Keratinocyte (primary cell): Measurements from ENCODE around the gene OTX2. TPM values are rescaled to one million over a fixed set of nuclear protein-coding genes. Genes with fewer than 3 reads are reported as not detected.

Experiments used
- DNase-seq: peaks from one replicate; pipeline ENCODE4 v3.0.0-alpha.2; 2011; ENCODE audit warnings: low read depth, missing footprints, low spot score
- FAIRE-seq: peaks from 2 replicates; lab custom pipeline; 2011; peaks lifted over from hg19 to GRCh38; lab: Jason Lieb, UNC
- H2AFZ ChIP-seq: 2 replicates; pipeline ENCODE4 v1.6.0; 2012; ENCODE audit warnings: low read length, control low read depth, inconsistent platforms; ENCODE audit not compliant: control insufficient read depth
- H3K27ac ChIP-seq: 2 replicates; pipeline ENCODE4 v1.5.1; 2011; ENCODE audit warnings: low read length; ENCODE audit not compliant: control insufficient read depth, insufficient read depth
- H3K27me3 ChIP-seq: 3 replicates; pipeline ENCODE4 v1.6.0; 2011; ENCODE audit warnings: low read length; ENCODE audit not compliant: control insufficient read depth, insufficient read depth; ENCODE audit errors: extremely low read depth
- H3K36me3 ChIP-seq, 2 experiments: 2 replicates in 1 of 2; 3 replicates in 1 of 2; pipeline ENCODE4 v1.5.1; 2011; ENCODE audit warnings: low read length in 2 of 2, mild to moderate bottlenecking in 1 of 2; ENCODE audit not compliant: control insufficient read depth in 2 of 2, insufficient read depth in 2 of 2; ENCODE audit errors: extremely low read depth in 1 of 2
- H3K4me1 ChIP-seq: 3 replicates; pipeline ENCODE4 v1.5.1; 2011; ENCODE audit warnings: low read length; ENCODE audit not compliant: control insufficient read depth, insufficient read depth; ENCODE audit errors: extremely low read depth
- H3K4me2 ChIP-seq: 3 replicates; pipeline ENCODE4 v1.6.0; 2011; ENCODE audit warnings: low read depth, low read length; ENCODE audit not compliant: control insufficient read depth, insufficient read depth; ENCODE audit errors: extremely low read depth
- H3K4me3 ChIP-seq, 3 experiments: fragments of 200-600 bp in 1 of 3; sonication (generic) in 1 of 3; 2 replicates in 2 of 3; 3 replicates in 1 of 3; pipeline ENCODE4 v1.5.1; 2011 to 2016; ENCODE audit warnings: low read length in 3 of 3, mild to moderate bottlenecking in 3 of 3, control low read depth in 2 of 3, inconsistent platforms in 1 of 3, low read depth in 1 of 3, mixed read lengths in 1 of 3, mixed run types in 1 of 3, moderate library complexity in 1 of 3; ENCODE audit not compliant: control insufficient read depth in 2 of 3, insufficient read depth in 2 of 3; ENCODE audit errors: extremely low read depth in 1 of 3
- H3K79me2 ChIP-seq: 2 replicates; pipeline ENCODE4 v1.6.0; 2012; ENCODE audit warnings: low read length; ENCODE audit not compliant: control insufficient read depth, insufficient read depth
- H3K9ac ChIP-seq: 3 replicates; pipeline ENCODE4 v1.6.0; 2011; ENCODE audit warnings: low read length; ENCODE audit not compliant: control insufficient read depth, insufficient read depth; ENCODE audit errors: extremely low read depth
- H3K9me1 ChIP-seq: 3 replicates; pipeline ENCODE4 v1.6.0; 2011; ENCODE audit warnings: low read length; ENCODE audit not compliant: control insufficient read depth, insufficient read depth; ENCODE audit errors: extremely low read depth
- H3K9me3 ChIP-seq: 2 replicates; pipeline ENCODE4 v1.5.1; 2012; ENCODE audit warnings: low read depth, low read length; ENCODE audit not compliant: control insufficient read depth
- H4K20me1 ChIP-seq: 3 replicates; pipeline ENCODE4 v1.6.0; 2011; ENCODE audit warnings: low read length; ENCODE audit not compliant: control insufficient read depth, insufficient read depth; ENCODE audit errors: extremely low read depth
- EZH2 ChIP-seq: IDR thresholded peaks from one replicate; pipeline ENCODE4 v1.6.1; 2012; ENCODE audit warnings: inconsistent platforms, mild to moderate bottlenecking, low read length, moderate library complexity
- dilution Hi-C: fragments of 300-500 bp; cut with MboI; formaldehyde crosslinking; loops from one replicate; pipeline ENCODE4 v1.7.0; 2020; ENCODE audit warnings: low sequenced_read_pairs; ENCODE audit not compliant: extremely low pct_ligation_motif_present
- polyA plus RNA-seq, 5 experiments: library from polyadenylated mRNA; depleted of rRNA in 3 of 5; stranded (reverse) in 3 of 5; stranded (forward) in 1 of 5; unstranded in 1 of 5; fragments of >200 nt; gene quantifications; 1 replicate in 1 of 5; 2 replicates in 3 of 5; 3 replicates in 1 of 5; pipeline versions ENCODE4 v1.2.1 to v1.2.3, GENCODE V29; 2011 to 2012; ENCODE audit warnings: missing spikeins in 2 of 5, low read depth in 1 of 5, low replicate concordance in 1 of 5
- TF ChIP-seq, protein P1 (sequence below), 3 experiments: IDR thresholded peaks in 1 of 3; conservative IDR thresholded peaks in 1 of 3; optimal IDR thresholded peaks in 1 of 3; 2 replicates in 2 of 3; 3 replicates in 1 of 3; pipeline versions ENCODE3 to v1.5.1; 2011; ENCODE audit warnings: low read length in 3 of 3, mild to moderate bottlenecking in 3 of 3, moderate library complexity in 2 of 3, control low read depth in 1 of 3, inconsistent platforms in 1 of 3; ENCODE audit not compliant: insufficient read depth in 2 of 3; ENCODE audit errors: extremely low read depth in 1 of 3

The OTX2 gene
- polyA plus RNA-seq, 1 donor (not counting 4 experiments of a cell fraction or from before 2014, with no cell fraction given), result not detected

GRCh38 chr14:56774503-56774902 lies 35.8 kb downstream of the OTX2 start:
- Histone ChIP-seq H3K4me1 (no peaks in the 10 kb centered on the region), H2AFZ (no peak overlapping the region), H3K9ac (no peak overlapping the region), H3K27ac (no peak overlapping the region), H3K4me2 (no peak overlapping the region), H3K9me1 (no peaks in the 10 kb centered on the region), H3K4me3 (no peak overlapping the region), H3K79me2 (no peaks in the 10 kb centered on the region), H3K27me3 (no peaks in the 10 kb centered on the region), H3K36me3 (no peaks in the 10 kb centered on the region), H3K9me3 (no peaks in the 10 kb centered on the region), H4K20me1 (no peaks in the 10 kb centered on the region)
- no peak for TF ChIP-seq EZH2
- dilution Hi-C loops, result no loop called here
- no peak for FAIRE-seq
- DNase-seq, result no peak

- H3K27ac ChIP-seq, result no peak overlapping the region
- no peak overlapping the region for H3K9ac ChIP-seq
- no peaks in the 10 kb centered on the region for H3K36me3 ChIP-seq
- H2AFZ ChIP-seq, result no peak overlapping the region
- no peak overlapping the region for H3K4me3 ChIP-seq
- DNase-seq (no peak), FAIRE-seq (no peak)
- H3K4me2 ChIP-seq, result no peak overlapping the region
- H3K79me2 ChIP-seq, result no peaks in the 10 kb centered on the region
- no peaks in the 10 kb centered on the region for H3K9me3 ChIP-seq
- H3K9me1 ChIP-seq, result no peaks in the 10 kb centered on the region
- no peaks in the 10 kb centered on the region for H3K4me1 ChIP-seq
- no peaks in the 10 kb centered on the region for H4K20me1 ChIP-seq
- H3K27me3 ChIP-seq, result no peaks in the 10 kb centered on the region
- TF ChIP-seq, protein P1, sequence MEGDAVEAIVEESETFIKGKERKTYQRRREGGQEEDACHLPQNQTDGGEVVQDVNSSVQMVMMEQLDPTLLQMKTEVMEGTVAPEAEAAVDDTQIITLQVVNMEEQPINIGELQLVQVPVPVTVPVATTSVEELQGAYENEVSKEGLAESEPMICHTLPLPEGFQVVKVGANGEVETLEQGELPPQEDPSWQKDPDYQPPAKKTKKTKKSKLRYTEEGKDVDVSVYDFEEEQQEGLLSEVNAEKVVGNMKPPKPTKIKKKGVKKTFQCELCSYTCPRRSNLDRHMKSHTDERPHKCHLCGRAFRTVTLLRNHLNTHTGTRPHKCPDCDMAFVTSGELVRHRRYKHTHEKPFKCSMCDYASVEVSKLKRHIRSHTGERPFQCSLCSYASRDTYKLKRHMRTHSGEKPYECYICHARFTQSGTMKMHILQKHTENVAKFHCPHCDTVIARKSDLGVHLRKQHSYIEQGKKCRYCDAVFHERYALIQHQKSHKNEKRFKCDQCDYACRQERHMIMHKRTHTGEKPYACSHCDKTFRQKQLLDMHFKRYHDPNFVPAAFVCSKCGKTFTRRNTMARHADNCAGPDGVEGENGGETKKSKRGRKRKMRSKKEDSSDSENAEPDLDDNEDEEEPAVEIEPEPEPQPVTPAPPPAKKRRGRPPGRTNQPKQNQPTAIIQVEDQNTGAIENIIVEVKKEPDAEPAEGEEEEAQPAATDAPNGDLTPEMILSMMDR (optimal IDR thresholded peaks at IDR 0.05 in 1 of 3, IDR thresholded peaks at IDR 0.05 in 1 of 3, conservative IDR thresholded peaks at IDR 0.05 in 1 of 3; ENCODE audit: extremely low read depth in 1 of 3, insufficient read depth in 2 of 3, low read length in 3 of 3), result no peak
- TF ChIP-seq EZH2, result no peak
- dilution Hi-C loops, result no loop called here
Observed at GRCh38 chr14:56770512-56770911, 39.8 kb downstream of the OTX2 start.
